Panc1 (cell line): Measurements from ENCODE around the gene LRRC39. TPM values are rescaled to one million over a fixed set of nuclear protein-coding genes. Genes with fewer than 3 reads are reported as not detected.
A peak's percentile ranks its signal among the peaks of the same experiment; 100 is the strongest.

Source experiments
- ATAC-seq: fragments of 200-7000 bp; cut with Tn5 transposase; 2 replicates; pipeline ENCODE4 v1.9.1; 2020; ENCODE audit warnings: mild to moderate bottlenecking, moderate library complexity
- BruUV-seq: library from RNA; stranded (reverse); fragments of 400-500 nt; replicated peaks from 2 replicates; lab custom pipeline; 2021; lab: Mats Ljungman, UMichigan
- CTCF ChIA-PET: fragments of 300-600 bp; sonication (Branson Sonifier 250); formaldehyde crosslinking; loops from one replicate; lab custom pipeline; 2022; ENCODE audit warnings: antibody characterized with exemption; lab: Charles Lee
- POLR2A ChIA-PET: fragments of 300-600 bp; sonication (Branson Sonifier 250); formaldehyde crosslinking; loops from one replicate; lab custom pipeline; 2022; ENCODE audit warnings: antibody characterized with exemption; lab: Charles Lee
- DNase-seq: peaks from one replicate; pipeline ENCODE4 v3.0.0-alpha.2; 2010; ENCODE audit warnings: low read depth, low spot score
- H3K27ac ChIP-seq: 2 replicates; pipeline ENCODE4 v1.5.1; 2011; ENCODE audit warnings: mild to moderate bottlenecking, low read length, inconsistent platforms
- H3K27me3 ChIP-seq: fragments of 200-500 bp; sonication (Bioruptor generic); 2 replicates; pipeline ENCODE4 v1.6.0; 2014; ENCODE audit warnings: low read length, inconsistent platforms; ENCODE audit not compliant: control insufficient read depth, insufficient read depth
- H3K36me3 ChIP-seq: fragments of 200-500 bp; sonication (Bioruptor generic); 2 replicates; pipeline ENCODE4 v1.5.1; 2014; ENCODE audit warnings: inconsistent platforms, mild to moderate bottlenecking, low read length, moderate library complexity; ENCODE audit not compliant: control insufficient read depth, insufficient read depth
- H3K4me1 ChIP-seq: 2 replicates; pipeline ENCODE4 v1.5.1; 2011; ENCODE audit warnings: inconsistent platforms, mild to moderate bottlenecking, low read length, moderate library complexity; ENCODE audit not compliant: control insufficient read depth, insufficient read depth
- H3K4me3 ChIP-seq, 2 experiments: 2 replicates each; pipeline ENCODE4 v1.5.1; 2011 to 2012; ENCODE audit warnings: low read depth in 2 of 2, low read length in 2 of 2, mild to moderate bottlenecking in 2 of 2, inconsistent platforms in 1 of 2, moderate library complexity in 1 of 2
- H3K9me3 ChIP-seq: fragments of 200-500 bp; sonication (Bioruptor generic); 2 replicates; pipeline ENCODE4 v1.5.1; 2014; ENCODE audit warnings: low read depth, mild to moderate bottlenecking, inconsistent platforms, low read length, moderate library complexity; ENCODE audit not compliant: control insufficient read depth, insufficient read depth
- POLR2AphosphoS5 ChIP-seq: IDR thresholded peaks from 2 replicates; pipeline ENCODE4 v1.6.1; 2012; ENCODE audit warnings: mild to moderate bottlenecking, low read depth, low read length, moderate library complexity
- SIN3A ChIP-seq: IDR thresholded peaks from 2 replicates; pipeline ENCODE4 v1.6.1; 2012; ENCODE audit warnings: low read depth, mild to moderate bottlenecking, low read length, moderate library complexity, borderline replicate concordance; ENCODE audit not compliant: insufficient read depth
- TCF7L2 ChIP-seq: IDR thresholded peaks from 2 replicates; pipeline ENCODE4 v1.6.1; 2011; ENCODE audit warnings: mild to moderate bottlenecking, low read depth, low read length, inconsistent platforms
- in situ Hi-C: cut with HindIII; loops from 2 replicates; pipeline ENCODE4 v1.10.0; 2016; ENCODE audit warnings: low sequenced_read_pairs, low pct_unique_long_range_greater_than_20kb
- intact Hi-C: fragments of 100-400 bp; cut with micrococcal nuclease; formaldehyde crosslinking; loops from one replicate; pipeline ENCODE4 v1.10.0; 2022; ENCODE audit not compliant: unreplicated experiment
- total RNA-seq: library from RNA; stranded (reverse); gene quantifications from one replicate; pipeline ENCODE4 v1.2.1, GENCODE V29; 2021; ENCODE audit not compliant: unreplicated experiment
- TF ChIP-seq, protein P1 (sequence below), 2 experiments: IDR thresholded peaks; 2 replicates each; pipeline ENCODE4 v1.6.1; 2011 to 2012; ENCODE audit warnings: low read depth in 2 of 2, control low read depth in 1 of 2, low read length in 1 of 2, mild to moderate bottlenecking in 1 of 2, moderate library complexity in 1 of 2; ENCODE audit not compliant: insufficient read depth in 1 of 2
- TF ChIP-seq, protein P2 (sequence below): fragments of 450-650 bp; IDR thresholded peaks from 2 replicates; pipeline ENCODE4 v1.5.1; 2017; ENCODE audit warnings: mild to moderate bottlenecking

The LRRC39 gene
- total RNA-seq, 1 experiment from 2014 or later, result 0.26 TPM

DNA sequence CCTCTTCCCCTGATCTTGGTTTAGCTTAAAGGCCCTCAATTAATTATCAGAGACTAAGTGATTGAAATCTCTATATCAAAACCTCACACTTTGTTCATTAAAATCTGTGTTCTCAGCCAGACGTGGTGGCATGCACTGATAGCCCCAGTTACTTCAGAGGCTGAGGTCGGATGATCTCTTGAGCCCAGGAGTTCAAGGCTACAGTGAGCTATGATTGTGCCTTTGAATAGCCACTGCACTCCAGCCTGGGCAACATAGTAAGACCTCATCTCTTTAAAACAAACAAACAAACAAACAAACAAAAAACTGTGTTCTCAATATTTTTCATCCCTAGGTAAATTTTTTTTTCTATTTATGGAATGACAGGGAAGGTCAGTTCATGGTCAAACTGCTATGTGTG is 26.4 kb downstream of the LRRC39 start:
- H3K36me3 ChIP-seq, result peaks cover 2% of the 10 kb centered on the region; the same call in 1 of the 2 replicates
- in situ Hi-C loops, result no loop called here
- intact Hi-C loops, result no loop called here
- TF ChIP-seq, protein P1, sequence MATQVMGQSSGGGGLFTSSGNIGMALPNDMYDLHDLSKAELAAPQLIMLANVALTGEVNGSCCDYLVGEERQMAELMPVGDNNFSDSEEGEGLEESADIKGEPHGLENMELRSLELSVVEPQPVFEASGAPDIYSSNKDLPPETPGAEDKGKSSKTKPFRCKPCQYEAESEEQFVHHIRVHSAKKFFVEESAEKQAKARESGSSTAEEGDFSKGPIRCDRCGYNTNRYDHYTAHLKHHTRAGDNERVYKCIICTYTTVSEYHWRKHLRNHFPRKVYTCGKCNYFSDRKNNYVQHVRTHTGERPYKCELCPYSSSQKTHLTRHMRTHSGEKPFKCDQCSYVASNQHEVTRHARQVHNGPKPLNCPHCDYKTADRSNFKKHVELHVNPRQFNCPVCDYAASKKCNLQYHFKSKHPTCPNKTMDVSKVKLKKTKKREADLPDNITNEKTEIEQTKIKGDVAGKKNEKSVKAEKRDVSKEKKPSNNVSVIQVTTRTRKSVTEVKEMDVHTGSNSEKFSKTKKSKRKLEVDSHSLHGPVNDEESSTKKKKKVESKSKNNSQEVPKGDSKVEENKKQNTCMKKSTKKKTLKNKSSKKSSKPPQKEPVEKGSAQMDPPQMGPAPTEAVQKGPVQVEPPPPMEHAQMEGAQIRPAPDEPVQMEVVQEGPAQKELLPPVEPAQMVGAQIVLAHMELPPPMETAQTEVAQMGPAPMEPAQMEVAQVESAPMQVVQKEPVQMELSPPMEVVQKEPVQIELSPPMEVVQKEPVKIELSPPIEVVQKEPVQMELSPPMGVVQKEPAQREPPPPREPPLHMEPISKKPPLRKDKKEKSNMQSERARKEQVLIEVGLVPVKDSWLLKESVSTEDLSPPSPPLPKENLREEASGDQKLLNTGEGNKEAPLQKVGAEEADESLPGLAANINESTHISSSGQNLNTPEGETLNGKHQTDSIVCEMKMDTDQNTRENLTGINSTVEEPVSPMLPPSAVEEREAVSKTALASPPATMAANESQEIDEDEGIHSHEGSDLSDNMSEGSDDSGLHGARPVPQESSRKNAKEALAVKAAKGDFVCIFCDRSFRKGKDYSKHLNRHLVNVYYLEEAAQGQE (IDR thresholded peaks at IDR 0.05; ENCODE audit: insufficient read depth in 1 of 2, low read depth in 2 of 2, low read length in 1 of 2), result no peak
- TF ChIP-seq, protein P2, sequence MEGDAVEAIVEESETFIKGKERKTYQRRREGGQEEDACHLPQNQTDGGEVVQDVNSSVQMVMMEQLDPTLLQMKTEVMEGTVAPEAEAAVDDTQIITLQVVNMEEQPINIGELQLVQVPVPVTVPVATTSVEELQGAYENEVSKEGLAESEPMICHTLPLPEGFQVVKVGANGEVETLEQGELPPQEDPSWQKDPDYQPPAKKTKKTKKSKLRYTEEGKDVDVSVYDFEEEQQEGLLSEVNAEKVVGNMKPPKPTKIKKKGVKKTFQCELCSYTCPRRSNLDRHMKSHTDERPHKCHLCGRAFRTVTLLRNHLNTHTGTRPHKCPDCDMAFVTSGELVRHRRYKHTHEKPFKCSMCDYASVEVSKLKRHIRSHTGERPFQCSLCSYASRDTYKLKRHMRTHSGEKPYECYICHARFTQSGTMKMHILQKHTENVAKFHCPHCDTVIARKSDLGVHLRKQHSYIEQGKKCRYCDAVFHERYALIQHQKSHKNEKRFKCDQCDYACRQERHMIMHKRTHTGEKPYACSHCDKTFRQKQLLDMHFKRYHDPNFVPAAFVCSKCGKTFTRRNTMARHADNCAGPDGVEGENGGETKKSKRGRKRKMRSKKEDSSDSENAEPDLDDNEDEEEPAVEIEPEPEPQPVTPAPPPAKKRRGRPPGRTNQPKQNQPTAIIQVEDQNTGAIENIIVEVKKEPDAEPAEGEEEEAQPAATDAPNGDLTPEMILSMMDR, result no peak
- TF ChIP-seq TCF7L2 (no peak), POLR2AphosphoS5 (no peak), SIN3A (no peak)
- ATAC-seq, result no peak
- no TSS peak for BruUV-seq
- no peaks in the 10 kb centered on the region for H3K9me3 ChIP-seq
- CTCF ChIA-PET, result no interaction called here
- H3K4me3 ChIP-seq, result no peak overlapping the region
- H3K27me3 ChIP-seq, result no peaks in the 10 kb centered on the region
- no peak overlapping the region for H3K27ac ChIP-seq
- H3K4me1 ChIP-seq, result no peaks in the 10 kb centered on the region
- POLR2A ChIA-PET, result no interaction called here
- no peak for DNase-seq

DNA sequence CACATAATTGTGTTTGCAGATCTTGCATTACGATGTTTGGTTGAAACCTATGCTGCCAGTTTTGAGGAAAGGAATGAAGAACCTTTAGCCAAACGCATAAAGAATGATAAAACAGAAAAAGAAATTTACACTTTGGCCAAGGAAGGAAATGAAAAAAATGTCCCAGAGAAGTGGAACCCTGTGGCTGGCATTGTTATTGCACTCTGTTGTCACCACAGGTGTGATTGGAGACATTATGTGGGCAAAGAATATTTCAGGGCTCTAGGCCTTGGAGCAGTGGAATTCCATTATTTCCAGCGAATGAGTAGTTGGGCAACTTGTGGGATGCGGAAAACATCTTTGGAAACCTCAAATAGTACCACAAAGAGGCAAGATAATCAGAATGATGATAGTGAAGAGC is 30.2 kb downstream of the LRRC39 start:
- in situ Hi-C loops, result no loop called here
- no peaks in the 10 kb centered on the region for H3K9me3 ChIP-seq
- H3K27ac ChIP-seq, result no peak overlapping the region
- DNase-seq, result no peak
- POLR2A ChIA-PET, result no interaction called here
- no peaks in the 10 kb centered on the region for H3K27me3 ChIP-seq
- TSS peak; percentile 35 for BruUV-seq
- peaks cover 8% of the 10 kb centered on the region for H3K36me3 ChIP-seq
- TF ChIP-seq SIN3A (no peak), TCF7L2 (no peak)
- TF ChIP-seq, protein P1 (IDR thresholded peaks at IDR 0.05; ENCODE audit: insufficient read depth in 1 of 2, low read depth in 2 of 2, low read length in 1 of 2), result no peak
- ATAC-seq, result no peak
- no peak overlapping the region for H3K4me3 ChIP-seq
- CTCF ChIA-PET, result no interaction called here
- H3K4me1 ChIP-seq, result no peaks in the 10 kb centered on the region
- intact Hi-C loops, result no loop called here
